Measurements from ENCODE around the gene NXF1.
"Not testable (repeated sequence)": the region's sequence is repeated elsewhere in the genome, so short reads cannot be mapped to it uniquely, and the experiment has no call there.

NXF1 gene

DNA sequence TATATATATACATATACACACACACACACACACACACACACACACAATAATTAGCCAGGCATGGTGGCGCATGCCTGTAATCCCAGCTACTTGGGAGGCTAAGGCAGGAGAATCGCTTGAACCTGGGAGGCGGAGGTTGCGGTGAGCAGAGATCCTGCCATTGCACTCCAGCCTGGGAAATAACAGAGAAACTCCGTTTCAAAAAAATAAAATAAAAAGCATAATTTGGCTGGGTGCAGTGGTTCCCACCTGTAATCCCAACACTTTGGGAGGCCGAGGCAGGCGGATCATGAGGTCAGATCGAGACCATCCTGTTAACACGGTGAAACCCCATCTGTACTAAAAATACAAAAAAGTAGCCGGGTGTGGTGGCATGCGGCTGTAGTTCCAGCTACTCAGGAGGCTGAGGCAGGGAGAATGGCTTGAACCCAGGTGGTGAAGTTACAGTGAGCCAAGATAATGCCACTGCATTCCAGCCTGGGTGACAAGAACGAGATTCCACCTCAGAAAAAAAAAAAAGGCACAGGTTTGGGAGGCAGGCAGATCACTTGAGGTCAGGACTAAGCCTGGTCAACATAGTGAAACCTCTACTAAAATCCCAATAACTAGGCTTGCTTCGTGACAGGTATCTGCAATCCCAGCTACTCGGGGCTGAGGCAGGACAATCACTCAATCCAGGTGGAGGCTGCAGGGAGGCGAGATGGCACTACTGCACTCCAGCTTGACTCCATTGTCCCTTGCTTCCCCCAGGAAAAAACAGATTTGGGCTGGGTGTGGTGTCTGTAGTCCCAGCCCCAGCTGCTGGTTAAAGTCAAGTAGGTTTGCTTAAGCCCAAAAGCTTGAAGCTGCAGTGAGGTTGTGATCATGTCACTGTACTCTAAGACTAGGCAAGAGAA, 45.9 kb upstream of the NXF1 start:
- no peak for DNase-seq (ENCODE audit: low read depth, low spot score)
- in situ Hi-C loops (cut with HindIII; ENCODE audit: low sequenced_read_pairs) = no loop called here
- TF ChIP-seq, protein P1, sequence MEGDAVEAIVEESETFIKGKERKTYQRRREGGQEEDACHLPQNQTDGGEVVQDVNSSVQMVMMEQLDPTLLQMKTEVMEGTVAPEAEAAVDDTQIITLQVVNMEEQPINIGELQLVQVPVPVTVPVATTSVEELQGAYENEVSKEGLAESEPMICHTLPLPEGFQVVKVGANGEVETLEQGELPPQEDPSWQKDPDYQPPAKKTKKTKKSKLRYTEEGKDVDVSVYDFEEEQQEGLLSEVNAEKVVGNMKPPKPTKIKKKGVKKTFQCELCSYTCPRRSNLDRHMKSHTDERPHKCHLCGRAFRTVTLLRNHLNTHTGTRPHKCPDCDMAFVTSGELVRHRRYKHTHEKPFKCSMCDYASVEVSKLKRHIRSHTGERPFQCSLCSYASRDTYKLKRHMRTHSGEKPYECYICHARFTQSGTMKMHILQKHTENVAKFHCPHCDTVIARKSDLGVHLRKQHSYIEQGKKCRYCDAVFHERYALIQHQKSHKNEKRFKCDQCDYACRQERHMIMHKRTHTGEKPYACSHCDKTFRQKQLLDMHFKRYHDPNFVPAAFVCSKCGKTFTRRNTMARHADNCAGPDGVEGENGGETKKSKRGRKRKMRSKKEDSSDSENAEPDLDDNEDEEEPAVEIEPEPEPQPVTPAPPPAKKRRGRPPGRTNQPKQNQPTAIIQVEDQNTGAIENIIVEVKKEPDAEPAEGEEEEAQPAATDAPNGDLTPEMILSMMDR (IDR thresholded peaks at IDR 0.05; ENCODE audit: low read depth, low read length) = no peak
- no peak overlapping the region for H3K4me3 ChIP-seq (ENCODE audit: low read depth, low read length)

DNA sequence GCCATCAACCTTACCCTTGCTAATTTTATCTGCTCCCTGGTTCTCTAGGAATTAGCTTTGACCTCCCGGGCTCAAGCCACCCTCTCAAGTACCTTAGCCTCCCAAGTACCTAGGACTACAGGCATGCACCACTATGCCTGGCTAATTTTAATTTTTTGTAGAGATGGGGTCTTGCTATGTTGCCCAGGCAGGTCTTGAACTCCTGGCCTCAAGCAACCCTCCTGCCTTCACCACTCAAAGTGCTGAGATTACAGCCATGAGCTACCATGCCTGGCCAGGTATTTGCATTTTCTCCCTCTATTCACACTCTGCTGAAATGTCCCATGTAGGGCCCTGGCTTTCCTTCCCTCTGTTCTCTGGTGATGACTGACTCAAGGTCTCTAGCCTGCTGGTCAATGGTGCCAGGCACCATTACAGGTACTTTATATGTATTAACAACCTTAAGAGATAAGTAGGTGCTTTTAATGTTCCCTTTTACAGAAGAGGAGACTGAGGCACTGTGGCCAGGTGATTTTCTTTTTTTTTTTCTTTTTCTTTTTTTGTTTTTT, 42.6 kb upstream of the NXF1 start:
- TF ChIP-seq, protein P1 (IDR thresholded peaks at IDR 0.05; ENCODE audit: low read depth, low read length) = no peak
- no peak for DNase-seq (ENCODE audit: low read depth, low spot score)
- in situ Hi-C loops (cut with HindIII; ENCODE audit: low sequenced_read_pairs) = no loop called here
- no peak overlapping the region for H3K4me3 ChIP-seq (ENCODE audit: low read depth, low read length)

DNA sequence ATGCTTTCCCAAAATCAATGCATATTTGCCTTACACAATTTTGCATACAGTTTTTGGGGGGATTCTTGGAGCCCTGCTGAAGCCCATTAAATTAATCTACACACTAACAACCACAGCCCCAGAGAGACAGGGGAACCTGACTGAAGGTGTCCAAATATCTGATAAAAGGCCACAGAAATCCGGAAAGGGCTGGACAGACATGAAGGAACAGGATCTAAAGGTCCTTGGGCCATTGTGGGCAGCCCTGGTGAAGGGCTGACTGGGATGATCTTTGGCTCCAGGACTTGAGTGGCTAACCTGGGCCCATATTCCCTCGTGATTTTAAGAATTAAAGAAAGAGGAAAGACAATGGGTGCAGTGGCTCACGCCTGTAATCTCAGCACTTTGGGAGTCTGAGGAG, 40.9 kb upstream of the NXF1 start:
- H3K4me3 ChIP-seq (ENCODE audit: low read depth, low read length) = no peak overlapping the region
- in situ Hi-C loops (cut with HindIII; ENCODE audit: low sequenced_read_pairs) = no loop called here
- DNase-seq (ENCODE audit: low read depth, low spot score) = no peak
- TF ChIP-seq, protein P1 (IDR thresholded peaks at IDR 0.05; ENCODE audit: low read depth, low read length) = no peak

GRCh38 chr11:62844154-62844553, 38.9 kb upstream of the NXF1 start:
- in situ Hi-C loops (cut with HindIII; ENCODE audit: low sequenced_read_pairs) = no loop called here
- DNase-seq (ENCODE audit: low read depth, low spot score) = no peak
- TF ChIP-seq, protein P1 (IDR thresholded peaks at IDR 0.05; ENCODE audit: low read depth, low read length) = no peak
- no peak overlapping the region for H3K4me3 ChIP-seq (ENCODE audit: low read depth, low read length)

DNA sequence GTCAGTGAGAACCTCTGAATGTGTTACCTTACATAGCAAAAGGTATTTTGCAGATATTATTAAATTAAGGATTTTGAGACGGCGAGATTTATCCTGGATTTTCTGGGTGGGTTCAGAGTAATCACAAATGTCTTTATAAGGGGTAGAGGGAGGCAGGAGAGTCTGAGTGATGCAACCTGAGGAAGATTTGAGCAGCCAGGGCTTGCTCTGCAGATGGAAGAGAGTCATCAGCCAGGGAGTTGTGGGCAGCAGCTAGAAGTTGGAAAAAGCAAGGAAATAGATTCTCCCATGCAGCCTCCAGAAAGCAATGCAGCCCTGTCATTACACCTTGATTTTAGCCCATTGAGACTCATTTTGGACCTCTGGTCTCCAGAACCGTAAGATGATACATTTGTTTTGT, 38.2 kb upstream of the NXF1 start:
- no peak for DNase-seq (ENCODE audit: low read depth, low spot score)
- TF ChIP-seq, protein P1 (IDR thresholded peaks at IDR 0.05; ENCODE audit: low read depth, low read length) = no peak
- H3K4me3 ChIP-seq (ENCODE audit: low read depth, low read length) = no peak overlapping the region
- in situ Hi-C loops (cut with HindIII; ENCODE audit: low sequenced_read_pairs) = no loop called here

DNA sequence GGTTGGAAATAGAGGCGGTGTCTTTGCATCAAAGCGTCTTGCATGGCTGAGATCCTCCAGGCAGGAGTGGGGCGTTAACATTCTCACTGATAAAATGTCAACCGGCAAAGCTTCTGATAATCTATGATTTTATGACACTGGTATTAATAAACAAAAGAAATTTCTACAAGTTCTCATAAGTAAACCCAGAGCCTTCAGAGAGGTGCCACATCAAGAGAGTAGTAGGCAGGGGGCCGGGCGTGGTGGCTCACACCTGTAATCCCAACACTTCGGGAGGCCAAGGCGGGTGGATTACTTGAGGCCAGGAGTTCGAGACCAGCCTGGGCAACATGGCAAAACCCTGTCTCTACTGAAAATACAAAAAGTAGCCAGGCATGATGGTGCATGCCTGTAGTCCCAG, 37.7 kb upstream of the NXF1 start:
- H3K4me3 ChIP-seq (ENCODE audit: low read depth, low read length); in situ Hi-C loops (cut with HindIII; ENCODE audit: low sequenced_read_pairs): not testable (repeated sequence)

DNA sequence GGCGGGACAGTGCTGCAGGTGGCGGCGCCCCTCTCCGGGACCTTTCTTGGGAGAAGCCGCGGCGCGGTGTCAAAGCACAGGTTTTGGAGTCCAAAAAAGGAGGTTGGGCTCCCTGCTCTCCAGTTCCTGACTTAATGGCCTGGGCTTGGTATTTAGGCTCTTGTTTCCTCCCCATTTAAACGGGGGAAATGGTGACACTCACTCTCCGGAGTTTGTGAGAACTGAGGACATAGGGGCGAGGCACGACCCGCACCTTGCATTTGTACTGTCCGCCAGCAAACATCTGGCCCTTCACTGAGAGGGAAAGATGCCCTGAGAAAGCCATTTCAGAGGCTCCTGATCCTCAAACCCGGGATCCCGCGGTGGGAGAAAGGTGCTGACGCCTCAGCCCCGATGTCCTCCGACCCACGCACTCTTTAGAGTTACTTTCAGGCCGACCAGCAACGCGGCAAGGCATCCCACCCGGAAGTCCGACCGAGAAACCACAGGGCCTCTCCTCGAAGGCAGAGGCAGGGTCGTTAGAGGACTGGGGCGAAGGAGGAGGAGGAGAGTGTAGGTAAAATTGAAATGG, 37.0 kb upstream of the NXF1 start:
- peak overlapping the region; percentile 26 for H3K4me3 ChIP-seq (ENCODE audit: low read depth, low read length)
- TF ChIP-seq, protein P1 (IDR thresholded peaks at IDR 0.05; ENCODE audit: low read depth, low read length) = no peak
- in situ Hi-C loops (cut with HindIII; ENCODE audit: low sequenced_read_pairs) = no loop called here
- DNase-seq (ENCODE audit: low read depth, low spot score) = no peak

More for the DNA sequence above, 37.7 kb upstream of the NXF1 start:
- not testable (repeated sequence) for DNase-seq (ENCODE audit: low read depth, low spot score)

Measured in astrocyte of the spinal cord (primary cell).